ENCODE results near the gene LRRC1.
"Not testable (repeated sequence)": the region's sequence is repeated elsewhere in the genome, so short reads cannot be mapped to it uniquely, and the experiment has no call there.

LRRC1 gene

DNA sequence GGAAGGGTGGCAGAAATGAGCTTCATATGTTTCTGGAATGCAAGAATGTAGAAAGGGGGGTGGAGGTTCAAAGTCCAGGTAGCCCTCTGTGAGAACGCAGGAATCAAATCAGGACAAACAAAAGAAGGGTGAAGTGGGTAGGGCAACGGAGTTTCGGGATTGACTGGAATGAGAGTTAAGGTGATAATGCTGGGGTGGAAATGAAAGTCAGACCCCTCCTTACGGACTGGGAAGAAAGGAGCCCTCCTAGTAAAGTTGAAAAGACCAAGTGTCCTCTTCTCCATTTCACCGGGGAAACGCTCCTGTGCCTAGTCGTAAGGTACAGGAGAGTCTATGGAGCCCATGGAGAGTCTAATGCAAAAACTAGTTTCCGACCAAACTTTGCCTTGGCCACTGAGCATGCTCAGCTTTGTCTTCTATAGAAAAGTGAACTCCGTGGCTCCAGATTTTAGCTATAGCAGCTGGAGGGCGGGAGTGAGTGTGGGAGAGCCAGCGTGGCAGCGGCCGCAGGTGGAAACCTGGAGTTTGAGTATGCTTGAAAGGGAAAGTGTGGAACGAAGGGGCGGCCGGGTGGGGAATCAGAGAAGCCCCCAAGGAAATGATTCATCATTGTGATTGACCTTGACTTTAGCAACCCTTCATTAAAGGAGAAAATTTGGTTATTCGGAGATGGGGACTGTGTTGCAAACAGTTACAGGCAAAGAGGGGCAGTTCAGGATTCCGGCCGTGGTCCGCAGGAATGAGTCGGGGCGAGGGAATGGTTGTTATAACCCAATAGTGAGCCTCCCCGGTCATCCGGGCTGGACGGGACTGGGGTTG lies 1.3 kb upstream of the LRRC1 start:
- peak; percentile 65 for DNase-seq

DNA sequence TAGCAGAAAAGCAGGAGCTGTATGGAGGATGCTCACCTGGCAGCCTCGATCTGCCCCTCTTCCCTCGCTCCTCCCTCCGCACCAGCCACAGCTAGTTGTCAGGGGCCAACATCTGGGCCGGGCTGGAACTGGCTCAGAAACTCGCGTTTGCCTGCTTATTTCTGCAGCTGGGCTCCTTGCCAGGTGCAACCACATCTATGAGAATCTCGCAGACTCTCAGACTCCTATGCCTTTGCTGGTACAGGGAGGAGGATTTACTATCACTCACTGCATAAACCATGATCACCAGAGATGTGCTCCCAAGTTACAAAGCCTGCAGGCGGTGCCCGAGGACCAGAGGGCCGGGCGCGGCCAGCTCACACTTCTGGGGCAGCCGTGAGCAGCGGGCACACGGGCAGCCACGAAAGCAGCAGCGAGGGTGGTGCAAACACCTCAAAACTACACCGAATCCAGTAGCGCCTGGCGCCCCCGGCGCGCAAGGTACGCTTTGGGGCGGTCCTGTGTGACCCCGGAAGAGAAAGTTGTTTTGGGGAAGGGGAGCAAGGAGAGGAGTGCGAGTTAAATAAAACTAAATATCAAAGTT lies 577 bp upstream of the LRRC1 start:
- peak; percentile 85 for DNase-seq

DNA sequence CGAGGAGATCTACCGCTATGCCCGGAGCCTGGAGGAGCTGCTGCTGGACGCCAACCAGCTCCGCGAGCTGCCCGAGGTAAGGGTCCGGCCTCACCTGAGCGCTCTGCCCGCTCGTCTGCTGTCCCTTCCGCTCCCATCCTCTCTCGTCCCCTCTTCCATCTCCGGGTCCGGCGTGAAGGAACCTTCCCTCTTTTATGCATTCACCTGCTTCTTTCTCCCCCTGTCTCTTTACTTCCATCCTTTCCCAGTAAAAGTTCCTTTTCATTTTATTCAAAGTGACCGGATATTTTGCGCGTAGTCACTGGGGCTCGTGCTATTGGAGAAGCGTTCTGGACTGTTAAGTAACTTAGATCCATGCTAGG lies 516 bp downstream of the LRRC1 start:
- no peak for DNase-seq

DNA sequence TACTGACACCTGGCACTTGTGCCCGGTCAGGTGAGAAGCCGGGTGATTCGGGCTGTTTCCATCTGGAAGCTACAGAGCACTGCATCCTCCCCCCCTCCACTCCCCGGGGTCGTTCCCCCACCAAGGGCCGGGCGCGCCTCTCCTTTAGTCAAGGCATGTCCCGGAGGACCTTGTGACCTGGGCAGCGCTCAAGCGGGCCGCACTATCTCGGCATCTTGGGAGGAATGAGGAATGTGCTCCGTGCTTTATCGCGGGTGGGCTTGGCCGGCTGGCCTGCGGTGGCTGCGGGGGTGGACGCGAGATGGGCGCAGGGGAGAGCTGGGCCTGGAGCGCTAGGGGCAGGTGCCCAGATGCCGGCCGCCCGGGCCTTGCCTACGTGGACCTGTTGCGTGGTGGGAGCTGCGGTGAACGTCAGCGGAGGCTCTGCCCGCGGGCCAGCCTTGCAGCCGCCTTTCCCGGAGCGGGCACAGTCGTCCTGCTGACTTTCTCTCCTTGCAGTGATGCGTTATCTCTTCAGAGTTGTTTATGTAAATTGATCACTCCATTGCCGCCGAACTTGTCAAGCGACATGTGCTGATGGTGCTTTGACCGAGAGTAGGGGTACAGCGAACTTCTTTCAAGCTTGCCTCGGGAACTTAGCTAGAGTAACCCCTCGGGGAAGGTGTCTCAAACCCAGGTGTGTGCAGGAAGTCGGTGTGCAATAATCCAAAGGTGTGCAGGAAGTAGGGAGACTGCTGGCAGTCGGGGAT lies 1.1 kb downstream of the LRRC1 start:
- no peak for DNase-seq

DNA sequence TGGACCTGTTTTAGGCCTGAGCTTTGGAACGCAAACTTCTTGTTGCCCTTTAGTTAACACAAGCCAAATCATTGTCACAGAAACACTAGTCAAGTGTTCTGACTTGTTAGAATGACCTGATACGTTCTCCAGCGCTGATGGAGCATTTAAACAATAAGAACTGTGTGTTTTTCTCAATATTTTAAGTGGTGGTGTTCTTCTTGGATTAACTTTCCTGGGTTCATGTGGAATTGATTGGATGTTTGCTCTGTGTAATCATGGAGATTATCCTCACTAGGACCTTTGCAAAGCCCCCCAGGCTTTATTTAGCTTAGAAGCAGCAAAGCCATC lies 1.6 kb downstream of the LRRC1 start:
- DNase-seq = no peak

DNA sequence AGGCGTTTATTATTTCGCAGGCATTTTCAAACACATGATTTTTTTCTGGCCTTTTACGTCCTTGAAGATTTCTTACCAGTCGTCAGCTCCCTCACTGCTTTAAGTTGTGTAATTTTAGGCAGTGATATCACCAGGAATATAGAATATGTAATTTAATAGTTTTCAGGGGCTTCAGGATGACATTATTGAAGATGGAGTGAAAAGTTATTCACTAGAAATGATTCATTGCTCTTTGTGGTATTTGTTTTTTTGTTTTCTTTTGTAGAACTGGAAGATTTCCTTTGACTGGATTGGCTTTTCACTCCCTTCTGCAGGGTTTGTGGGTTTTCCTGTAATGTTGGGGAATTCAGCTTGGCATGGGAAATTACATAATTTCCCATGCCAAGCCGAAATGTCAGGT lies 2.0 kb downstream of the LRRC1 start:
- DNase-seq = no peak

DNA sequence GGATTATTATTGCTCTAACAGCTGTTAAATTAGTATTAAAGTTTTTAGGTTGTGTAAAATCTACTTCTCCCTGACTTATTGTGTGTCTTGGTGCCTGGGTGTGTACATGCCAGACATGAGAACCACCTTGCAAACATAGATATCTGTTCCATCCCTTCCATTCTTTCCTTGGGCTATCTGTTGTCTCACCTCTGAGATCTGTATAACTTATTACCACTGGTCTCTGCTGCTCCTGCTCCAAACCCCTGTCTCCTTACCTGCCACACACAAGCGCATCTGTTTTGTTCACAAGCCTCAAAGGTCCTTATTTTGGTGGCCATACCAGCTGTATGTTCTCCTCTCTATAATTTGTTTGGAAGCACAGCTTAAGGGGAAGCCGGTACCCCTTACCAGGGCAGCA lies 2.5 kb downstream of the LRRC1 start:
- no peak for DNase-seq

DNA sequence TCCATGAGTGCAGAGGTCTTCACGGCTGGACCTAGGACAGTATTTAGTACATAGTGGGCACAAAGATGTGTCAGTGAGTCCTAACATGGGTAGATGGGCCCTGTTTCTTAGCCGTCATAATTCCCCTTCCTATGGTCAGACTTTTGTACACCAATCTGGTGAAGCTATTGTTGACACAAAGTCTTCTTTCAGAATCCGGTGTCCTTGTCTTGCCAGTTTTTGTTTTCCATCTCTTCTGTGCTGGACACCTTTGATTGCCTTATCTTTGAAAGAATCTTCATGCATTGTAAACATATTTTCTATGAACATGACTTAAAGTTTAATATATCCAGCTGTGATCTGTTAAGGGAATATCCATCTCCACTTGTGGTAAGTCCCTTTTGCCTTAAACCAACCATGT lies 4.5 kb downstream of the LRRC1 start:
- no peak for DNase-seq

DNA sequence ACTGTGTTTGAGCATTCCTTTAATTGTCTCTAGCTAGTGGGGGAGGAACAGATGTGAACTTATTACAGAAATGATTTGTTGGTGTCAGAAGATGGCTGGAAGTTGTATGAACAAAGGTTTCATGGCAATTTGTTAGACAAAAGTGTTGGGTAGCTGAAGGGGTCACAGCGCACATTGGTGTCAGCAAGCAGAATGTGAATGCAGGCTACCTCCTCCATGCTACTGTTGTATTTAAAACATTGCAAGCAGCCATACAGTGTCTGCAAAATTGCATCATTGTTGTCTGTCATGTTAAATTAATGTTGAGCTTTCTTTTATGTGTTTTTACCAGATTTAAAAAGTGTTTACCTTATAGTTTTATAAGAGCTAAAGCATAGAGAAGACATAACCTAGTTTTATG lies 6.2 kb downstream of the LRRC1 start:
- DNase-seq = no peak

DNA sequence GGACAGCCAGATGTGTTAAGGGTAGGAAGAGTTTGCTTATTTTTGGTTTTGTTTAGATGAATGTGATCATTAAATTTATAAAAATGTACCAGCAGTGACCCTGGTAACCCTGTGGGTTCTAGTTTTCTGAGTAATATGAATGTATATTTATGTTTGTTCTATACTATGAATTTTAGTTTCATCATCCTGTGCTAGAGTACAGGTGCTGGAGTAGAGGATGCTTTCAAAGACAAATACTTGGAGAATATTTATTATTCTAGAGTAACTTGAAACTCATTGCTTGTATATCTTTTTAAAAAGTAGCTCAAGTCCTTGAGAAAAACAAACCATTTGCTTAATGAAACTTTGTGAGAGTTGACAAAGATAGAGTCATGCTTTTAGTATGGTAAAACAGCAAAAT lies 7.8 kb downstream of the LRRC1 start:
- no peak for DNase-seq

DNA sequence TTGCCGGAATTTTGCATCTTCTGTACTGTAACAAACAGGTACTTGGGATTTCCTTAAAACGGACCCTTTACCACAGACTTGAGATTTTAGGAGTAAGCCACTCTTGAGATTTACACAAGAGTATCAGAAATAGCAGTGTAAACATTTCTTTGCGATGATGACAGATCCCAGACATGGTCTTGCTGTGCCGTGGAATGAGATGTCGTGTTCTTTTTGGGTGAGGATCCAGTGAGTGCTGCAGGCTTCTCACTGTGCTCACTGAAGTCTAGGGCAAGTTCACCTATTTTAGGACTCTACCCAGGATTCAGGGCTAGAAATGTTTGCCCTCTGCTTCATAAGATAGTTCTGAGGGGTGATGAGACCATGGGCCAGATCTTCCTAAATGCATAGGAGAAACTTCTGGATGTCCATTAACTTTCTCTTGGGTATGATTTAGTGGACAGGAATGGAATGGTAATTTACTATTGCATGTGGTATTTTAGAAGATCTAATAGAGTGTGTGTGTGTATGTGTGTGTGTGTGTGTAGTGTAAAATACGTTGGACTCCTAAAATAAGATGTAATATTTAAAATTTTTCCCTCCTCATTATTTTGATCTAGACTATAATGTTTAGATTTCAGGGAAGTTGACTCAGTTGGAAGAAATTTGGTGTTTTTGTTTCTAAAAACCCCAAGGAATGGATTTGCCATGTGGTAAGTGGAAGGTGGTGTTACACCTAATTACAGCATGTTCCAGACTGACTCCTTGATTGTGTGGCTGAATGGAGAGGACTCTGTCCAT lies 8.5 kb downstream of the LRRC1 start:
- DNase-seq = peak; percentile 57

DNA sequence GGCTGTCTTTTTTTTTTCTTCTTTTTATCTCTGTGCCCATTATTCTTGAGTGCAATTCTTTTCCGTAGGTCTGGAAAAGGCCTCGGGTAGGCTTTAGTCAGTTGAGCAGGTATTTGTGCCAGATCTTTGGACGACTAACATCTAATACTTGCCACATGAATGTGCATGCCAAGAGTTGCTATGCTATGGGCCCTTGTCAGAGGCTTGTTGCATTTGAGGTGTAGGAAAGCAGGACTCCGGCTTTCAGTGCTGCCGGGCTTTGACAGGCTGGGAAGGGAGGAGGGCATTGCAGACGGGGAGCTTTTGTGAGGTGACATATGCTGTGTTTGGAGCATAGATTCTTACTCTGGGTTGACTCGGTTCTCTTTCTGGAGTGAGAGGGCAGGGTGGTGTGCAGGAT lies 10.2 kb downstream of the LRRC1 start:
- no peak for DNase-seq

DNA sequence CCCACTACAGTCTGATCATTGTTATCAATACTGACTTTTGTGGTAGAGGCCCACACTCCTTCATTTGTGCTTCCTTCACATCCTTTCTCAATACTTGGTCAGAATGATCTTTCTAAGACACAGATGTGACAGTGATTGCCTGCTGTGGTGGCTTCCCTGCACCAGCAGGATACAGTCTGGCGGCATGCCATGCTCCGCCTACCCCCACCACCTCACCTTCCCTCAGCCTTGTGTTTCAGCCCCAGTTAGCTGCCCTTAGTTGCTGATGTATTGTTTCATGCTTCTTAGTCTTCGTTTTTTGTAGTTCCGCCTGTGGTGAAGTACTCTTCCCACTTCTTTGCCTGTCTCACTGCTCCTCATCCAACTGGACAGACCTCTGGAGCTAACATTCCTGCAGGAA lies 10.9 kb downstream of the LRRC1 start:
- DNase-seq = no peak

DNA sequence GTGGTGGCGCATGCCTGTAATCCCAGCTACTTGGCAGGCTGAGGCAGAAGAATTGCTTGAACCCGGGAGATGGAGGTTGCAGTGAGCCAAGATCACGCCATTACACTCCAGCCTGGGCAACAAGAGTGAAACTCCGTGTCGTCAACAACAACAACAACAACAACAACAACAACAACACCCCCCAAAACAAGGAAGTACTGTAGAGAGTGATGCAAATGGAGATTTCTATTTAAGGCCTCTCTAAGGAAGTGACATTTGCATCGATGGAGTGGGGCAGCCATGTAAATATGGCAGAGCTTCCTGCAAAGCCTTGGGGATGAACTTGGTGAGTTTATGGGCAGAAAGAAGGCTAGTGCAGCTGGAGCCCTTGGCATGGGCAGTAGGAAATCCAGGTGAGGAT lies 12.8 kb downstream of the LRRC1 start:
- not testable (repeated sequence) for DNase-seq

DNA sequence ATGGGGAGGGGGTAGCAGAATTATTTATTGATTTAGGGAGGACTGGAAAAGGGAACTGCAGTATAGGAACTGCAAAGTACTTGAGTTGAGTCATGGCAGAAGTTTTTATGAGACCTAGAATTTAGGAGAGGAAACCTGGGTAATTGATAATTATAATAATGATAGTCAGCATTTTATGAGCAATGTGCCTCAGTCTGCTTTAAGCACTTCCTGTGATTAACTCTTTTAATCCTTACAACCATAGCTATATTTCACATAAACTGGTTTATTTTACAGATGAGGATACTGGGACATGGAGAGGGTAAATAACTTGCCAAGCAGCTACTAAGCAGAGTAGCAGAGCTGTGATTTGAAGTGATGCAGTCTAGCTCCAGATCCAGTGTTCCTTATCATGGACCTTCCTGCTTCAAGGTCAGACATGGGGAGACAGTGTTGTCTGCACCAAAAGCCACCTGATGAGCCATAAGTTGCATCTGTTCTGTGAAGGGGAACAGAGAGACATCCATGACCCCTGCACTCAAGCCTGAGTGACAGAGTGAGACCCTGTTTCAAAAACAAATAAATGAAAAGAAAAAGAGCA lies 13.6 kb downstream of the LRRC1 start:
- no peak for DNase-seq

DNA sequence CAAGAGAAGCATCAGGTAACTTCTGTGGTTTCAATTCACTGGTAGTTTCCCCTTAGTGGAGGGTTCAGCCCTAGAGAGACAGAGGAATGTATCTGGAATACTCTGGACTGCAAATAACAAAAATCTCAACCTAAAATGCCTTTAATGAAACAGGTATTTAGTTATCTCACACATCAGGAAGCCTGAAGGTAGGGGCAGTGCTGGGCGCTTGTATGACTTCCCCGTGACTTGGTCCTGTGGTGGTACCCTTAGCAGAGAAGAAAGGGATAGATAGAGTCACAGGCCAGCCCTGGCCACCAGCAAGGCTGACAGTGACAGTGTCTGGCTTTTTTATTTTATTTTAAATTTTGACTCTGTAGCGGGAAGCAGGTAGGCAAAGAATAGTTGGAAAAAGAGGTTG lies 14.9 kb downstream of the LRRC1 start:
- DNase-seq = no peak

DNA sequence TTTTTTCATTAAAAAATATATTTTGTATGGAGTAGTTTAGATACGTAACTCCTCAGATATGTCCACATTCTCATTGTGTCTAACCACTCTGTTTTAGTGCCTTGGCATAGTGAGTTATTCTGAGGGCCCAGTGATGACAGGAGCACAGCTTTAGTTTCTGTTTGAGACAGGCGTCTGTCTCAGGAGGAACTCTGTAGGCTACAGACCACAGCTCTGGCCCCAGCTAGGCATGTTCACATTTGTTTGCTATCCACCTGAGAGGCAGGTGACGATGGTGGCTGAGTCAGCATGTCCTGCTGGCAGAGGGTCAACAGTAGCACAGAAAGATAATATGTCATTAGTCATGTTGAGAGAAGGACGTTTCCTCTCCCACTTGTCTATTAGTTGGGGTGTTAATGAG lies 16.3 kb downstream of the LRRC1 start:
- peak; percentile 52 for DNase-seq

DNA sequence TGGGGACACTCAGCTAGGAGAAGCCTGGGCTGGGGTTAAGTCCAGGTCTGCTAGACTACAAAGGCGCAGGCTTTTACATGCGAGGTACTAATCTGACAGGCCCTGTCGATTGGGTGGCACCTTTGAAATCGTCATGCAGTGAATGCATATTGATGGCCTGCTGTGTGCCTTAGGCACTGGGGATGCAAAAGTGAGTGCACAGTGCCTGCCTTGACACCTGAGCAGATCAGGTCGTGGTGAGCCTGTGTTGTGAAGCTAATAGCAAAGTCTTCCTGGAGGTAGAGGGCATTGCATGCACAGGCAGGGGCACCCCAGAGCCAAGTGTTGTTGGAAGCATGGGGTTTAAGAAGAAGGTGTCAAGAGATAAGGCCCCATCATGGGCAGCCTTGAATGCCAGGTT lies 16.9 kb downstream of the LRRC1 start:
- no peak for DNase-seq

DNA sequence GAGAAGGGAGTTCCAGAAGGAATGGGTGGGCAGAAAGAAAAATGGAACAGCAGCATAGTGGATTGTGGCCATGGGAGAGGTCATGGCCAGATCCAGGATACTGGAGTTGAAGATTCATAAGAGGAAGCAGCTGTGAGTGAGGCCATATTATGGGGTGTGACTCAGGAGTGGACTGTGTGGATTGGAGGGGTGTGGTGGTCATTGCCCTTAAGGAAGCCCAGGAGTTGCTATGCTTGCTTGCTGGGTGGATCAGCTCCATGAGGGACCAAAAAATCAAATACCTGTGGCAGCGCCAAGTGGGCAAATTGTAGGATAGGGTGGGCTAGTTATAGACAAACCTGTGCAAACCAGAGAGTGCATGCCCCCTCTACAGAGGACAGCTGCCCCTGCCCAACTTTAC lies 18.3 kb downstream of the LRRC1 start:
- DNase-seq = no peak

DNA sequence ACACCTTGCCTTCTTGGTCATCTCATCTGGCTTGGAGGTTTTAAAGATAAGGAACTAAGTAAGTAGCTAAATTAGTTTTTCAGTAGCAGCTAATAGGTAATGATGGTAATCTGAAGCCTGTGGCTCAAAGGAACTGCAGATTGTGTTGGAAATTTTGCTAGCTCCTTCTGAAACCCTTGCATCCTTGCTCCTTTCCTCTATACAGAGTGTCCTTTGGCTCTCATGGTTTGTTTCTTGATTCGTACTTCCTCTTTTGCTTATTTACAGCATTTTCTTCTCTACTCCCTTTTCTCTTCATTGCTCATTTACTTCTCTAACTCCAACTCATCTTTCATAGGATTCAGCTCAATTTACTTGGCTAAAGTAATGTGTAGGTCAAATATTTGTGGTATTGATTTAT lies 19.0 kb downstream of the LRRC1 start:
- no peak for DNase-seq

DNA sequence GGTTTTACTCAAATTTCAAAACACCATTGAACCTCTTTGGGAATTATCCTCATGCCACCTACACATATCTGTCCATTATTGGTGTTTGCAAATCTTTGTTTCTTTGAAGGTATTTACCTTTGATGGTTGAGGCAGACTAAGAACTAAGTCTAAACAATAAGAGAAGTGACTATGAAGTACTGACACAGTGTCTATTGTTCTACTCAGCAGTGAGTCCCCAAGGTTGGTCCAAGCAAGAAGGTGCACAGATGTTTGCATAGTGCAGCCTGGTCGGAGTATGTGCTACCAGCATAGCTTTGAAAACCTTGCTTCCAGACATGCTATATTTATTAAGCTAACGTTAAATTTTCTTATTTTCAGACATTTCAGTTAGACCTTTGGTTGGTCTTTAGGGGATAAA lies 19.5 kb downstream of the LRRC1 start:
- DNase-seq = no peak

DNA sequence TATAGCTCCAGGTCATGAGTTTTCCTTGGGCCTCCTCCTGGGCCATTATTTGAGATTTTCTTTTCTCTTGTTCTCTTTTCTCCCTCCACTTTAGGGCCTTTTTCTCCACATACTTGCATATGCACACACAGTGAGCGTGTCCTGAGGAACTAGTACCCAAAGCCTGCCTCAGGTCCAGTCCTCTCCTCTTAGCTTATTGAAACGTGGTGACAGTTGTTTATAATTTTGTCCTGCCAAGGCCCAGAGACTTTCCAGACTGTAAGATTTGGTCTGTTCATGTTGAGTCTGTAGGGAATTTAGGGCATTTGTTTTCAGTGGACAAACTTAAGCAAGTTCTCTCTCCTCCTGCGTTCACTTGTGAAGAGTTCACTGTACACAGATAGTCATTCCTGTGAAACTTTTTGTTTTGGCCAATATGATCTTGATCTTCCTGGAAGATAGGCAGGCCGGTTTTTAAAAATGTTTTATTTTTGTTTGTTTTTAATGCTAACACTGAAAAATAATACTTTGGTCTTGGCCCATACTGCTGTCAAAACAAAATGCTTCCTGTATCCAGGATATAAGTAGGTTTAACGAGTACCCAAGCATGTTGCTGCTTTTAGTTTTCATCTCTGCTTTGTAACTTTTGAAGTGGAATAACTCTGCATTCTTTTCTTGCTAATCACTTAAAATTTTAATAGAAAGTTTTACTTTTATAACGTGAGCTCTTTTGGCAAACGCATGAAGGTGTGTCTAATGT lies 20.7 kb downstream of the LRRC1 start:
- DNase-seq = no peak
